Stimulated activated CD4-positive, alpha-beta T cell treated with anti-CD3 and anti-CD28 coated beads, Interleukin-1b, Interleukin-23, amount 100 ng/mL, for 4 hours (primary cell): ENCODE results near the gene GPM6B.

Experiments
- DNase-seq, 2 donors: peaks; one replicate each; pipeline ENCODE4 v3.0.0-alpha.2; 2020; ENCODE audit warnings: low read depth in 2 of 2

Gene GPM6B, protein sequence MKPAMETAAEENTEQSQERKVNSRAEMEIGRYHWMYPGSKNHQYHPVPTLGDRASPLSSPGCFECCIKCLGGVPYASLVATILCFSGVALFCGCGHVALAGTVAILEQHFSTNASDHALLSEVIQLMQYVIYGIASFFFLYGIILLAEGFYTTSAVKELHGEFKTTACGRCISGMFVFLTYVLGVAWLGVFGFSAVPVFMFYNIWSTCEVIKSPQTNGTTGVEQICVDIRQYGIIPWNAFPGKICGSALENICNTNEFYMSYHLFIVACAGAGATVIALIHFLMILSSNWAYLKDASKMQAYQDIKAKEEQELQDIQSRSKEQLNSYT

DNA sequence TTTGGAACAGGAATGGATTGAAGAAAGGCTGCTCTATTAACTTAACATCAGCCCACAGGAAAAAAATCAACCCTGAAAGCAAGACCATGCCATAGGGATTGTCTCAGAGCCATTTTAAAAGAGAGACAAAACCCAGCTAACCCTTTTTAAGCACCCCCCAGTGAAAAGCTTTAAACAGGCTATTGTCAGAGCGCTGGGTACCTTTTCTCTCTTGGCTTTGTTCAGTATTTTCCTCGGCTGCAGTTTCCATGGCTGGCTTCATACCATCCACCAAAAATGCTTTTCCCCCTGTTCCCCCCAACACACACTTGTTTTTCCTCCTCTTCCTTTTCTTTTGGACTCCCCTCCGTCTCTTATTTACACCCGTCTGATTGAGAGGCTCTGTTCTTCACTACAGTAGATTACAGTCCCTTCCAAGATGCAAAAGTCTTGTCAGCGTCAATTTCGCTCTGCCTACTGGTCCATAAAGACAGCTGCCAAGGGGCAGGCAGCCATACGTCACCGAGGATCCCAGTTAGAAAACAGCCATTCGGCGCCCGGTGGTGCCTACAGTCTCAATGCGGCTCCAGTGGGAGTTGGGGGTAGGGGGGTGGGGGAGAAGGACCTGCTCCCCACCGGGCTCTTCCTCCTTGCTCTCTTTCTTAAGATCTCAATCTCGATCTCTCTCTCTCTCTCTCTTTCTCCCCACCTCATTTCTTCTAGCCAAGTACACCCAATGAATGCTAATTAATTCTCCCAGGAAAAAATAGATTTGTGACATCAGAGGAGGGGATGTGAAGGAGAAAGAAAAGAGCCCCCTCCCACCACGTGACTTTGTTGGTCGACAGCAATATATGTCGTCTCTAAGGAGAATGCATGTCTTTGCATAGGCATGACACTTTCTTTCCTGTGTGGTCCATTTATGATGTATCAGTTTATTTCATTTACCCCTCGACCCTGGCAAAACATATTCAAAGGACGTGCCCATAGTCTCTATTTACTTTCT lies at the start of gene GPM6B:
Gene GPM6B (minus strand): TSS at position 451 of the 985 bp plus-strand sequence. CDS start 189 bp downstream, at position 262.
- DNase-seq = no peak

DNA sequence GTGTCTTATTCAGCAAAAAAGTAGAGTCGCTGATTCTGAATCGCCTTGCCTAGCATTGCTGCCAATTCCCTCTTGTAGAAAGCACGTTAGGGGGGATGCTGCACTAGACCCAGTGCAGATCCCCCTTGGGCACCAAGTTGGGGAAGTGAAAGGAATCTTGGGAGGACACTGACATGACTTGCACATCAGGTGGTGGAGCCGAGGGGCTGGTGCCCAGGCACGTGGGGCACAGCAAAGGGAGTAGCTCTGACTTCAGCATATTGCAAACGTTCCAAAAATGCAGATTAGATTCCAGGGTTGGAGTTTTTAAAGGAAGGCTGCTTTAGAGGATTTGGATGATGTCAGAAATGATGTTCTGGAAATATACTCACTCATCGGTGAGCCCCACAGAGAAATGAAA lies 47.4 kb upstream of the GPM6B start:
- no peak for DNase-seq

DNA sequence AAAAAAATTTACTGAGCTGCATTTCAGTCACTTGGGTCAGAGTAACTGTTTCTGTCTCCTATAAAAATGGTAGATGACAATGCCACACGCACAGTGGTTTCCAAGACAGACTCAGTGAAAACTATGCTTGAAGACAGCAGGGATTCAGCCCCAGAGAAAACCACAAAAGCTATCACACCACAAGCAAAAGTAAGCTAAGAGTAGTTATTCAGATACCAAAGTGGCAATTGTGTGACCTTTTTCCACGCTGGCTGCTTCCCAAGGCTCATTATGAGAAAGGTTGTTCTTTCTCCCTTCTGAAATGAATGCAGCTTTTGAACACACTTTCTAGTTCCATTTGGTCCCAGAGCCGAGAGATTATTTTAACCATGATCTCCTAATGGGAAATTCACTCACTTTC lies 46.4 kb upstream of the GPM6B start:
- no peak for DNase-seq

DNA sequence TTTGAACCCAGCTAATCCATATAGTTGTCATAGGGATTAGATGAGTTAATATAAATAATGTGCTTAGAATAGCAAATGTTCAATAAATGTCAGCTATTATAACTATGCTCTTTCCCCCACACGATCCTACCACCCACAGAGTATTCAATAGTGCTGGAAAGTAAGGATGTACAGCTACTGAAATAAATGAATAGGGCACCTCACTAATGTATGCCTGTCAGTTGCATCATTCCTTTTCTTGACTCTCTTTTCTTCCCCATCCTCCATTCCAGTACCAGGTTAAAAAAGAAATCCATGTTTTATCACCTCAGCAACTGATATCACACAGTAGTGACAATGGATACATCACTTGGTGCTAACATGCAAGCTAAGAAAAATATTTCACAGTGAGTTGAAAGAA lies 42.8 kb upstream of the GPM6B start:
- no peak for DNase-seq

GRCh38 chrX:13857804-13858203 lies 40.9 kb upstream of the GPM6B start:
- DNase-seq = no peak

DNA sequence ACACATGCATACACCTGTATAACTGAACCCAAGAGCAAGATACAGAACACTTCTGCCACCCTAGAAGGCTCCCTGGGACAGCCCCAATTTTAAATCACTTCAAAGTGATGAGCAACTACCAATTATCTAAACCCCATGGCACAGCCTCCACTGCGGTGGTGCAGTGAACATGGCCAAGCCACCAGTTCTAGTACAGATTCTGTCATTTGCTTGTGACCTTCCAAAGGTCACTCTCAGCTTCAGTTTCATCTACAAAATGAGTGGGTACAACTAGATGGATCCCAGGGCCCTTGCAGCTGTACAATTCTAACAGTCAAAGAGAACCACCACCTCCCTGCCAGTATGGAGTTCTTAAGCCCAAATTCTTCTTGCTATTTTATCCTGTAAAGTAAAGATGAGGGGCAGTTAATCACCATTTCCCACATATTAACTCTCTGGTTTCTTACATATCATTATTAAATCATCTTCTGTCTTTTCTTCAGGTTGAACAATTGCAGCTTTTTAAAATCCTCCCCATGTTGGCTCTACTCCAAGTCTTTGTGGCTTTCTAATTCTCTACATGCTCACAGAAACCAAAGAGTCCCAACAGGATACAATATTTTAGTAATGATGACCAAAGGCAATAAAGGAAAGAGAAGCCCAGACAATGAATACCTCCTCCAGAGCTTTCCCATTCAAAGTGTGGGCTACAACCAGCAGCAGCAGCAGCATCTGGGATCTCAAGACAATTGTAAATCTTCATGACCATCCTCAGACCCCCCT lies 39.0 kb upstream of the GPM6B start:
- no peak for DNase-seq

- no peak for DNase-seq
Observed at GRCh38 chrX:13854003-13854402, 37.1 kb upstream of the GPM6B start.

- DNase-seq = no peak
Observed at GRCh38 chrX:13852001-13852695, 35.3 kb upstream of the GPM6B start.

GRCh38 chrX:13845721-13846378 lies 29.0 kb upstream of the GPM6B start:
- no peak for DNase-seq

DNA sequence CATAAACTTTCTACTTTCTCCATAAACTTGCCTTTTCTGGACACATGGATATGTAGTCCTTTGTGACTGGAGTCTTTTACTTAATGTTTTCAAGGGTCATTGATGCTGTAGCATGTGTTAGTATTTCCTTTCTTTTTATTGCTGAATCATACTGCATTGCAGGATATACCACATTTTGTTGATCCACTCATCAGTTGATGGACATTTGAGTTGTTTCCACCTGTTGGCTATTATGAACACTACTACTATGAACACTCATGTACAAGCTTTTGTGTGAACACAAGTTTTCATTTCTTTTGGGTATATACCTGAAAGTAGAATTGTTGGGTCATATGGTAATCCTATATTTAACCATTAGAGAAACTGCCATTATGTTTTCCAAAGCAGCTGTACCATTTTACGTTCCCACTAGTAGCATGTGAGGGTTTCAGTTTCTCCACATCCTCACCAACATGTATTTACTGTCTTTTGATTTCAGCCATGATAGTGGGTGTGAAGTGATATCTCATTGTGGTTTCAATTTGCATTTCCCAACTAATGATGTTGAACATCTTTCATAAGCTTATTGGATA lies 26.3 kb upstream of the GPM6B start:
- DNase-seq = no peak

DNA sequence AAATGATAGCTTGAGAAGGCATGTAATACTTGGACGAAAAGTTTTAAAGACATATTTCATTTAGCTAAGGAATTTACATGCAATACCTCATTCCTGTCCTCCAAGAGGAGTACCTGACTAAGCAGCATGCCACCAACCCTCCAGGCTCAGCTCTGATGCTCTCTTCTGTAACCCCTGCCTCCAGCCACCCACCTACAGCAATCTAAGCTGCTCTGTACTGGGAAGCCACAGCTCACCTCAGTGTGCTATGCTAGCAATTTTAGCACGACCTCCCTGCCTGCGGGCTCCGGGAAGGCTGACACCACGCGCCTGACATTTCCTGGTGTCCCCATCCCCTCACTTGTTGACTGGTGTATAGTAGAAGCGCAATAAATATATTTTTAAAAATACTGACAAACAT lies 23.2 kb upstream of the GPM6B start:
- DNase-seq = no peak

DNA sequence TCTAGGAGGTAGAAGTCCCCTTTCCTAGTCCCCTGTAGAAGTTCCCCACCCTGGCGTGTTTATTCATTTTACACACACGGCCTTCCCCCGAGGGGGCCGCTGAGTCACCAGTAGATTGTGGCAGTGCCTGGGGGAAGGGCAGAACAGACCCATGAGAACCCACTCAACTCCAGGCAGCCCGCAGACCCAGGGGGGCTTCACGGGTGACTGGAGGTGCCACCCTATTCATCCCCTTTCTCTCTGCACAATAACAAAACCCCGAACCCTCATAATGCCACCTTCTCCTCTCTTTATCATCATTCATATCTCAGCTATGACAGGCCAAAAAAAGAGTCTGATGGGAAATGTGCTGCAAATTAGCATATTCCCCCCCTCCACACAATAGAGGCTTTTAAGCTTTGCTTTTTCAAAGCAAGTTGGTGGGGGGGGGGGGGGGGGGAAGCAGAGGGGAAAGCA lies 20.4 kb upstream of the GPM6B start:
- no peak for DNase-seq

- DNase-seq = no peak
Observed at GRCh38 chrX:13836575-13836974, 19.7 kb upstream of the GPM6B start.

DNA sequence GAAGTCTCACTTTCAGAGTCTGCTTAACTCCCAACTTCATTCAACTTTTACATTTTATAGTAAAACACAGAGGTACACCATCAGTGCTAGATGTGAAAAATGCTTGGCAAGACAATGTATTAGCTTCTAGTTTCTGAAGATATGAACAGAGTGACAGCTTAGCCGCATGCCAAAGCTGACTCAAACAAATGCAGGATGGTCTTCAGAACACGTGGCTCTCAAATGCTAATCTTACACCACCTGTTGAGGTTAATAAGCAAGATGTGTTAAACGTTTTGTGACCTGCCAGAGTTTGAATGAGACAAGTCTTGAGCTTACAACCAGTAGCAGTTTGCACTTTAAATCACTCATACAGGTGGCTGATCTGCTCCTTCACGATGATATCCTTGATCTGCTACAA lies 18.9 kb upstream of the GPM6B start:
- DNase-seq = no peak

DNA sequence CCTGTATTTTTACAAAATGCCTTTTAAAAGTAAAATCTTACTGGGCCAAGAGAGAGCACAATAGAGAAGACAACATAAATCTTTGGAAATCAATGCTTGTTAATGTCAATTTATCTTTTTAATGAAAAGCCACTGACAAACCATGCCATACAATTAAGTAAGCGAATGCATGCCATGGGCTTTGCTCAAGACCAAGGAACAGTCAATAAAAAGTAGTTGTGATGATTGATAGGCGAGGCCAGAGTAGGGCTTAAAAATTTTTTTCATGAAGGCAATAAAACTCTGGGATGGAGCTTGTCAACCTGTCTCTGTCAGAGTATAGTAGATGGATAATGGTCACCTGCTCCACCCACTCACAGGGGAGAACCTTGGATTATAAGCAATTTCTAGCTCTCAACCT lies 17.5 kb upstream of the GPM6B start:
- DNase-seq = no peak

DNA sequence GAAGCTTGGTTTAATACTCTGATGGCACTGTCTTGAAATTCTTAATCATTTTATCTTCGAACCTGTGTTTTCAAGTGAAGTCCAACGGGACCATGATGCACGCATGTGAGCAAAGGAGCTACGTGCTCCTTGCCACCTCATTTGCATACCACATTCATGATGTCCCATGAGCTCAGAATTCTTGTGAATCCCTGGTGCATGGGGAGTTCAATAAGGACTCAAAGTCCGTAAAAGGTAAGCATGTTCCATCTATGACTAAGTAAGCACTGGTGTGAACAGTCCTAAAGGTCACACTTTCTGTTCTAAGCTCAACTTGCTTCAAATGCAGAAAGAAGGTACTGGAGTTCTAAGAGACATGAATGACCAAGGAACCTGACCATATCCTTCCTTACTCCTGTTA lies 13.1 kb upstream of the GPM6B start:
- DNase-seq = no peak

DNA sequence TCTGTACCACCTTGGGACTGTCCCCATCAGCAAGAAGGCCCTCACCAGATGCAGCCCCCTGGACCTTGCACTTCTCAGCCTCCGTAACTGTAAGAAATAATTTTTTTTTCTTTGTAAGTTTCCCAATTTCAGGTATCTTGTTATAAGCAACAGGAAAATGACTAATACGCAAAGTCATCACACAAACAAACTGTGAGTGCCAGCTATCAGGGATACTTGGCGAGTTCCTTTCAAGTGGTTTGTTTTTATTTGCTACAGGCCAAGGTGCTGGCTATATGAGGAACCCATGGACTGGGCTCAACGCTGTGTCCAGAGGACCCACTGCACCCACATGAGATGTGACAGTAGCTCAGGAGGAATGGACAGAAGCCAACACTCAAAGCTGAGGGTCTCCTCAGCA lies 11.5 kb upstream of the GPM6B start:
- DNase-seq = no peak

GRCh38 chrX:13827298-13828090 lies 10.6 kb upstream of the GPM6B start:
- DNase-seq = no peak

- no peak for DNase-seq
Observed at GRCh38 chrX:13826770-13827169, 9.9 kb upstream of the GPM6B start.
